HepG2 (cell line): ENCODE results near the gene TPRKB. TPM values are rescaled to one million over a fixed set of nuclear protein-coding genes. Genes with fewer than 3 reads are reported as not detected.
A peak's percentile ranks its signal among the peaks of the same experiment; 100 is the strongest.
"Not testable (repeated sequence)": the region's sequence is repeated elsewhere in the genome, so short reads cannot be mapped to it uniquely, and the experiment has no call there.

Experiments used
- ARID5B ChIP-seq: IDR thresholded peaks from 2 replicates; pipeline ENCODE4 v1.4.0; 2020; ENCODE audit warnings: mild to moderate bottlenecking, missing genetic modification reagents
- FOSL2 ChIP-seq: sonication (generic); formaldehyde crosslinking; IDR thresholded peaks from 2 replicates; pipeline ENCODE4 v1.4.0; 2020; ENCODE audit warnings: missing genetic modification reagents
- HMG20A ChIP-seq: IDR thresholded peaks from 2 replicates; pipeline ENCODE4 v1.6.1; 2016; ENCODE audit warnings: borderline replicate concordance
- LCORL ChIP-seq, 2 experiments: fragments of 450-650 bp in 1 of 2; sonication (generic) in 1 of 2; formaldehyde crosslinking in 1 of 2; IDR thresholded peaks; 2 replicates each; pipeline versions ENCODE4 v1.5.0 to v1.6.1; 2017 to 2020; ENCODE audit warnings: antibody characterized with exemption in 1 of 2, missing genetic modification reagents in 1 of 2
- SOX5 ChIP-seq: IDR thresholded peaks from 2 replicates; pipeline ENCODE4 v1.6.1; 2016; ENCODE audit warnings: borderline replicate concordance
- SP5 ChIP-seq: IDR thresholded peaks from 2 replicates; pipeline ENCODE4 v1.6.1; 2016; ENCODE audit warnings: low read depth, borderline replicate concordance
- TEAD3 ChIP-seq: optimal IDR thresholded peaks from 2 replicates; pipeline ENCODE3; 2016; ENCODE audit warnings: borderline replicate concordance
- TFDP2 ChIP-seq: sonication (generic); formaldehyde crosslinking; IDR thresholded peaks from 2 replicates; pipeline ENCODE4 v1.4.0; 2020; ENCODE audit warnings: missing genetic modification reagents
- ZMYM3 ChIP-seq: sonication (generic); formaldehyde crosslinking; IDR thresholded peaks from 2 replicates; pipeline ENCODE4 v1.5.1; 2020; ENCODE audit warnings: mild to moderate bottlenecking, missing genetic modification reagents
- ZNF3 ChIP-seq: IDR thresholded peaks from 2 replicates; pipeline ENCODE4 v1.7.0; 2017; ENCODE audit warnings: inconsistent platforms
- ZNF337 ChIP-seq: sonication (generic); formaldehyde crosslinking; IDR thresholded peaks from 2 replicates; pipeline ENCODE4 v1.5.1; 2020; ENCODE audit warnings: missing genetic modification reagents, low read depth, mild to moderate bottlenecking, borderline replicate concordance
- ZNF44 ChIP-seq: sonication (generic); formaldehyde crosslinking; IDR thresholded peaks from 2 replicates; pipeline ENCODE4 v1.5.1; 2020; ENCODE audit warnings: mild to moderate bottlenecking, missing genetic modification reagents
- ZNF770 ChIP-seq: sonication (generic); formaldehyde crosslinking; IDR thresholded peaks from 2 replicates; pipeline ENCODE4 v1.5.0; 2020; ENCODE audit warnings: mild to moderate bottlenecking, missing genetic modification reagents
- ZNF891 ChIP-seq: sonication (generic); formaldehyde crosslinking; IDR thresholded peaks from 2 replicates; pipeline ENCODE4 v1.5.0; 2020; ENCODE audit warnings: mild to moderate bottlenecking, missing genetic modification reagents
- polyA plus RNA-seq, 8 experiments: library from polyadenylated mRNA; depleted of rRNA in 3 of 8; stranded (reverse) in 7 of 8; unstranded in 1 of 8; fragments of >200 nt; fragmentation: Illumina TruSeq in 4 of 8; extraction: Trizol in 4 of 8; gene quantifications; 2 replicates each; pipeline versions ENCODE4 v1.2.1 to v1.2.3, GENCODE V29; 2011 to 2016; ENCODE audit warnings: low read depth in 4 of 8, missing spikeins in 1 of 8, mixed read lengths in 1 of 8; ENCODE audit not compliant: insufficient read depth in 1 of 8
- total RNA-seq, 5 experiments: library from RNA; depleted of rRNA; stranded (reverse); fragments of >200 nt; fragmentation: Illumina TruSeq; extraction: Trizol; gene quantifications; 2 replicates each; pipeline ENCODE4 v1.2.3, GENCODE V29; 2016; ENCODE audit warnings: low read depth in 1 of 5
- TF ChIP-seq, protein P1 (sequence below): sonication (generic); formaldehyde crosslinking; IDR thresholded peaks from 2 replicates; pipeline ENCODE4 v1.5.1; 2020; ENCODE audit warnings: missing genetic modification reagents, mild to moderate bottlenecking, borderline replicate concordance
- TF ChIP-seq, protein P2 (sequence below): IDR thresholded peaks from 2 replicates; pipeline ENCODE4 v1.6.1; 2016; ENCODE audit warnings: missing genetic modification reagents, missing compliant biosample characterization
- TF ChIP-seq, protein P3 (sequence below): sonication (generic); formaldehyde crosslinking; IDR thresholded peaks from 2 replicates; pipeline ENCODE4; 2020; ENCODE audit warnings: missing genetic modification reagents, mild to moderate bottlenecking, borderline replicate concordance

Gene TPRKB
- total and polyA plus RNA-seq, 2 of the 13 experiments (the other 11 are each of a cell fraction or from before 2014, with no cell fraction given) = 32.0 to 58.0 TPM

GRCh38 chr2:73783402-73783801 lies 46.3 kb upstream of the TPRKB start (continued):
- TF ChIP-seq ZNF44 (CRISPR knock-in tag) = 0 out of 2 replicates have a peak, but pooled peaks have one; percentile 51
- peak; percentile 69 for TF ChIP-seq TEAD3 (CRISPR knock-in tag)
- peak; percentile 96 for TF ChIP-seq FOSL2 (CRISPR knock-in tag)
- peak; percentile 82 for TF ChIP-seq ZMYM3 (CRISPR knock-in tag)
- TF ChIP-seq ZNF3 (CRISPR knock-in tag) = peak; percentile 51; the same call in 1 of the 2 replicates
- 0 out of 2 replicates have a peak, but pooled peaks have one; percentile 33 for TF ChIP-seq ARID5B (CRISPR knock-in tag)
- TF ChIP-seq HMG20A (CRISPR knock-in tag) = 0 out of 2 replicates have a peak, but pooled peaks have one; percentile 15
- TF ChIP-seq, protein P1, sequence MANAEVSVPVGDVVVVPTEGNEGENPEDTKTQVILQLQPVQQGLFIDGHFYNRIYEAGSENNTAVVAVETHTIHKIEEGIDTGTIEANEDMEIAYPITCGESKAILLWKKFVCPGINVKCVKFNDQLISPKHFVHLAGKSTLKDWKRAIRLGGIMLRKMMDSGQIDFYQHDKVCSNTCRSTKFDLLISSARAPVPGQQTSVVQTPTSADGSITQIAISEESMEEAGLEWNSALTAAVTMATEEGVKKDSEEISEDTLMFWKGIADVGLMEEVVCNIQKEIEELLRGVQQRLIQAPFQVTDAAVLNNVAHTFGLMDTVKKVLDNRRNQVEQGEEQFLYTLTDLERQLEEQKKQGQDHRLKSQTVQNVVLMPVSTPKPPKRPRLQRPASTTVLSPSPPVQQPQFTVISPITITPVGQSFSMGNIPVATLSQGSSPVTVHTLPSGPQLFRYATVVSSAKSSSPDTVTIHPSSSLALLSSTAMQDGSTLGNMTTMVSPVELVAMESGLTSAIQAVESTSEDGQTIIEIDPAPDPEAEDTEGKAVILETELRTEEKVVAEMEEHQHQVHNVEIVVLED (CRISPR knock-in tag) = peak; percentile 35; the same call in 1 of the 2 replicates
- TF ChIP-seq SP5 (CRISPR knock-in tag) = peak; percentile 46; the same call in 1 of the 2 replicates
- TF ChIP-seq LCORL (IDR thresholded peaks at IDR 0.05) = not testable (repeated sequence)
- peak; percentile 34 for TF ChIP-seq LCORL (CRISPR knock-in tag; IDR thresholded peaks at IDR 0.05)
- TF ChIP-seq TFDP2 (CRISPR knock-in tag) = 0 out of 2 replicates have a peak, but pooled peaks have one; percentile 26
- TF ChIP-seq, protein P2, sequence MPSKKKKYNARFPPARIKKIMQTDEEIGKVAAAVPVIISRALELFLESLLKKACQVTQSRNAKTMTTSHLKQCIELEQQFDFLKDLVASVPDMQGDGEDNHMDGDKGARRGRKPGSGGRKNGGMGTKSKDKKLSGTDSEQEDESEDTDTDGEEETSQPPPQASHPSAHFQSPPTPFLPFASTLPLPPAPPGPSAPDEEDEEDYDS (CRISPR knock-in tag) = peak; percentile 13; the same call in 1 of the 2 replicates
- TF ChIP-seq ZNF337 (CRISPR knock-in tag) = 0 out of 2 replicates have a peak, but pooled peaks have one; percentile 55
- TF ChIP-seq SOX5 = peak; percentile 24; the same call in 1 of the 2 replicates
- TF ChIP-seq ZNF891 (CRISPR knock-in tag) = 0 out of 2 replicates have a peak, but pooled peaks have one; percentile 27
- TF ChIP-seq ZNF770 (CRISPR knock-in tag) = peak; percentile 45; the same call in 1 of the 2 replicates
- TF ChIP-seq, protein P3, sequence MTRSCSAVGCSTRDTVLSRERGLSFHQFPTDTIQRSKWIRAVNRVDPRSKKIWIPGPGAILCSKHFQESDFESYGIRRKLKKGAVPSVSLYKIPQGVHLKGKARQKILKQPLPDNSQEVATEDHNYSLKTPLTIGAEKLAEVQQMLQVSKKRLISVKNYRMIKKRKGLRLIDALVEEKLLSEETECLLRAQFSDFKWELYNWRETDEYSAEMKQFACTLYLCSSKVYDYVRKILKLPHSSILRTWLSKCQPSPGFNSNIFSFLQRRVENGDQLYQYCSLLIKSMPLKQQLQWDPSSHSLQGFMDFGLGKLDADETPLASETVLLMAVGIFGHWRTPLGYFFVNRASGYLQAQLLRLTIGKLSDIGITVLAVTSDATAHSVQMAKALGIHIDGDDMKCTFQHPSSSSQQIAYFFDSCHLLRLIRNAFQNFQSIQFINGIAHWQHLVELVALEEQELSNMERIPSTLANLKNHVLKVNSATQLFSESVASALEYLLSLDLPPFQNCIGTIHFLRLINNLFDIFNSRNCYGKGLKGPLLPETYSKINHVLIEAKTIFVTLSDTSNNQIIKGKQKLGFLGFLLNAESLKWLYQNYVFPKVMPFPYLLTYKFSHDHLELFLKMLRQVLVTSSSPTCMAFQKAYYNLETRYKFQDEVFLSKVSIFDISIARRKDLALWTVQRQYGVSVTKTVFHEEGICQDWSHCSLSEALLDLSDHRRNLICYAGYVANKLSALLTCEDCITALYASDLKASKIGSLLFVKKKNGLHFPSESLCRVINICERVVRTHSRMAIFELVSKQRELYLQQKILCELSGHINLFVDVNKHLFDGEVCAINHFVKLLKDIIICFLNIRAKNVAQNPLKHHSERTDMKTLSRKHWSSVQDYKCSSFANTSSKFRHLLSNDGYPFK (CRISPR knock-in tag) = peak; percentile 44; the same call in 1 of the 2 replicates
